HG02885 (cell line): Measurements from ENCODE around the gene NETO2.

Source experiments
- ATAC-seq: cut with Tn5 transposase; IDR thresholded peaks from one replicate; pipeline ENCODE4 v1.9.1; 2021; ENCODE audit warnings: mild to moderate bottlenecking; ENCODE audit not compliant: unreplicated experiment, poor library complexity

Gene NETO2

DNA sequence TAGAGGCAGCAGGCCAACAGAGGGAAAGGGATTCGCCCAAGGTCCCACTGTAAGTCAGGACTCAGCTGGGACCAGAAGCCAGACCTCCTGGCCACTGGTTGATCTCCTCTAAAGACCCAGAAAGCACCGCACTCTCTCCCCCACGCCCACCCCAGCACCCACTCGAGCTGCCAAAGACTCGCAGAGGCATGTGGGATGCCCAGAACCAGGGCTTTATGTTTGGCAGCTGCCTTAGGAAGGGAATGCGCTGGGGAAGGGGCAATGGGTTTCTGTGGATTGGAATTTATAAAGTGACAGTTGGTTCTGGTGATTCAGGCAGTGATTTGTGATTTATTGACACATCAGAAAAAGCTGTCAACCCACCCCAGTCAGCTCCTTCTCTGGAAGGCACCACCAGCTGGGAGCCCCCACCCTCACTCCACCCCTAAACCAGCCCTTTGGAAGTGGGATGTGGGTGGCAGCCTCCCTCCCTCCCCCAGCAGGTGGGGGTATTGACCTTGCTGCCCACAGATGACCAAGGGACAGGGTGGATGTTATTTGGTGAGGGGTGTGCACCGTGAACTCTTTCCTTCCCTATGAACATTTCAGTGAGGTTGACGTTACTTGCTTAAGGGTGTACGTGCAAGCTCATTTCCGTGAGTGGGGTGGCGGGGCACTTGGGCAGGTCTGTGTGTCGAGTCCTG is 93.7 kb downstream of the NETO2 start:
- ATAC-seq = no peak

GRCh38 chr16:47047524-47048203 is 96.1 kb downstream of the NETO2 start:
- peak; percentile 18 for ATAC-seq

DNA sequence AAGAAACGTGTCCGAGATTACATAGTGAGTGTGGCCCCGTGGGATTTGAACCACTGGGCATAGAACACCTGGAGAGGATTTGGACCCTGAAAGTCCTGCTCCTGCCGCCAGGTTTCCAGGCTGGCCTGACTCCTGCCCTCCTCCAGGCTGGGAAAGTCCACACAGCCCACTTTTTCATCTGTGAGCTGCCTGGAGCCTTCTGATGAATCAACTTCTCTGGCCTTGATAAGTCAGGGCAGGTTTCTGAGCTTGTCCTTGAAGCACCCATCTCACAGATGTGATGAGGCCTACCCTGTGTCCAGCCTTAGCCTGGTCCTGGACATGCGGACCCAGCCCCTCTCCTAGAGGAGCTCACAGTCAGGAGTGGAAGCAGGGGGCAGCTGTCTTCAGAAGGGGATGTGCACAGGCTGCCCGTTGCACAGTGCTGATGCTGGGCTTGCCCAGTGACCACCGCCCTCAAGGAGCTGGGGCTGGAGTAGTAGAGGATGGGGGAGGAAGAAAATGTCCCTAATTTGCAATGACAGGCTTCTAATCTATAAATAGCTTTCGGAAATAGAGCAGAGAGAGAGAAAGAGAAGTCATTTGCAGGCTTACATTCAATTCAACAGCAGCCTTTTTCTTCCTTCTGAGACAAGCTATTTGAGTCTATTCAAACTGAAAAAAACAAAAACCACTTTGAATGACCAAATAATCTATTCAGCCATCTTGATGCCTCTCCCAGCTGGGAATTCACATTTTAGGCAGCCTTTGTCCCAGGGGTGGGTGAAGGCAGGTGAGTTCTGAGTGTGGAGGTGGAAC is 96.8 kb downstream of the NETO2 start:
- ATAC-seq = peak; percentile 70

DNA sequence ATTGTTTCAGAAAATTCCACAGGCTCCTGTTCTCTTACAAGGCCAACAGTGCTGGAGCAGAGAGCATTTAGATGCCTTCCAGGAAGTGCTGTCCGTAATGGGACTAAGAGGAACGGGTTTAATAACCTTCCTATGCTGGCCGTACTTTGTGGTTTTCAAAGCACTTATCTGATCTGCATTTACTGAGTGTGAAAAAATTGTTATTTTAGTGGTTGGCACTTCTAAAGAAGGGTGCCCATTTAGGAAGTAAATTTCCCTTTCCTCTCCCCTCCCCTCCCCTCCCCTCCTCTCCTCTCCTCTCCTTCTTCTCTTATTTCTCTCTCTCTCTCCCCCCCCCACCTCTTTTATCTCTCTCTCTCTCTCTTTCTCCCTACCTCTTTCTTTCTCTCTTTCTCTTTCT is 98.3 kb downstream of the NETO2 start:
- no peak for ATAC-seq

GRCh38 chr16:47045023-47045422 is 98.7 kb downstream of the NETO2 start:
- ATAC-seq = no peak

GRCh38 chr16:47043970-47044684 is 99.6 kb downstream of the NETO2 start:
- no peak for ATAC-seq

DNA sequence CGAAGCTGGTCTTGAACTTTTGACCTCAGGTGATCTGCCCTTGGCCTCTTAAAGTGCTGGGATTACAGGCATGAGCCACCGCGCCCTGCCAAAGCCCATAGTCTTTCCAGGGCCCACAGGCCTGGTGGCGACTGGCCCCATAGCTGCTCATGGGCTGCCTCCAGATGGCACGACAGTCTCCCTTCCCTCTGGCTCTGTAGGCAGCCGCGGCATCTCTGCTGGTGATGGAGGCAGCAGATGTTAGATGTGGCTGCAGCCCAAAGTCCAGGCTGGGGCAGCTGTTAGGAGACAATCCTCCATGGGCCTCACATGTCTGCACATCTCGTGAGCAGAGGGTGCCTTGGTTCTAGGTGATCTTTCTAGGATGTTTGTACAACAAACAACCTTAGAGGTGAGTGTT is 100.5 kb downstream of the NETO2 start:
- no peak for ATAC-seq

DNA sequence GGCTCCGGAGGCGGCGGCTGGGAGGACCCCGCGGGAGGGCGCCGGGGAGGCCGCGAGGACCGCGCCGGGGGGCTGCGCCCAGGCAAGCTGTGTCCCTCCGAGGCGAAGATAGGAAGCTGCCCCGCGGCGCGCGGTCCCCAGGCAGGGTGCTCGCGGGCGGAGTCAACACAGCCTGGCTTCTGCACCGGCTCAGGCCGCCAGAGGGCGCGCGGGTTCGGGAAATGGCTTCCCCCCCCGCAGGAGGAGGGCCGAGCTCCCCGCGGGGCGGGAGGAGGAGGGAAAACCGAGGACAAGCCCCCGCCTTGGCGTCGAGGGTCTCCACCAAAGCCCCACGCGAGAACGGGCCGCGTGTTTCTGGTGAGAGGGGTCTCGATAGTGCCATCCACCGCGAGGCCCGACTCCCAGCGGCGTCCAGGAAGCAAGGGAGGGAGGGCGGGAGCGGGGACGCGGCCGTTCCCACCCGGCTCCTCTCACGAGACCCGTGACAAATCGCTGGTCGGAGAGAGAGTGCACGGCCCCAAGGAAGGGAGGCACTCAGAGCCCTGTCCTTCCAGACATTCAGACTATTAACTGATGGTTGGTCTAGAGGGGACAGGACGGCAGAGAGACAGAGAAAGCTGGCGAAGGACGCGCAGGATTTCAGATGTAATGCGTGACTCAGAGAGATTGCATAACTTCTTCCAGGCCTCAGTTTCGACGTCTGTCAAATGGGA is 105.8 kb downstream of the NETO2 start:
- ATAC-seq = peak; percentile 94

- ATAC-seq = peak; percentile 40
Observed at GRCh38 chr16:47037396-47037745, 106.4 kb downstream of the NETO2 start.

GRCh38 chr16:47036201-47036600 is 107.5 kb downstream of the NETO2 start:
- no peak for ATAC-seq

- no peak for ATAC-seq
Observed at GRCh38 chr16:47035436-47035835, 108.3 kb downstream of the NETO2 start.

- no peak for ATAC-seq
Observed at GRCh38 chr16:47034455-47034854, 109.3 kb downstream of the NETO2 start.

- ATAC-seq = no peak
Observed at GRCh38 chr16:47033176-47033575, 110.6 kb downstream of the NETO2 start.

- no peak for ATAC-seq
Observed at GRCh38 chr16:47029724-47030123, 114.0 kb downstream of the NETO2 start.

DNA sequence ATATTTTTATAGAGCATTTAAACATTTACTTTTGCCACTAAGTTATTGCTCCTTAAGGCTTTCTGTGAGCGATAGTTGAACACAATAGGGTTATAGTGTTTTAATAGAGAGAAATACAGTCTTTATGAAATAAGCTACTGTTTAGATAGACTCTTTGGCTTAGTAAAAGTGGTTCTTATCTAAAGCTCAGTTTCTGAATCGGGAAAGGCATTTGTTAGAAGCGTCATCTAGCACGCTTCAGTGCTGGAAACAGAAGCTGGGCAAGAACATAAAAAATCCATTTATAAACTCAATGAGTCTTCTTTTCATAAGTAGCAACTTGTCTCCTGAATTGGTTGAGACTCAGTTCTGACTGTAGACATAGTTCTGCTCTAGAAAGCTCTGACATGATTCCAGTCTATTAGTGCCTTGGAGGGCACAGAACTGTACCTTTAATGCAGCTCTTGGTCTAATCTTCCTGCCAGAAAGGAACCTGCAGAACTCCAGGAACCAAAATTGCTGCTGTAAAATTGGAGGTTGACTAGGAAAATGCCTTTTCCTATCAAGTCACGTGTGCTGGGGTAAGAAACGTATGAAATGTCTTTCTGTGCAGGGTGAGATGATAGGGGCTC is 114.9 kb downstream of the NETO2 start:
- ATAC-seq = no peak
